Sciatic nerve (tissue), 2 donors: ENCODE measurements around the gene MICU2. TPM values are rescaled to one million over a fixed set of nuclear protein-coding genes. Genes with fewer than 3 reads are reported as not detected.

Experiments
- ATAC-seq: fragments of 200-7000 bp; cut with Tn5 transposase; one replicate; pipeline ENCODE4 v1.9.1; 2020; ENCODE audit warnings: mild to moderate bottlenecking, moderate library complexity
- DNase-seq: peaks from one replicate; pipeline ENCODE4 v3.0.0-alpha.2; 2020; ENCODE audit warnings: low spot score
- intact Hi-C: fragments of 100-400 bp; cut with DNase I; formaldehyde crosslinking; loops from one replicate; pipeline ENCODE4 v1.14.2; 2022
- total RNA-seq: library from RNA; stranded (reverse); fragmentation: NEBNext Ultra II Directional; extraction: Animal tissue kit (Norgen Biotek cat#: 25700); gene quantifications from one replicate; pipeline ENCODE4 v1.2.1, GENCODE V29; 2021
- donor health status: DM: no; HTN: no; CAD: no.
- donor health status: DM: no; HTN: no; CAD: no.

MICU2 gene
- total RNA-seq, 1 donor from 2014 or later, result 32.9 TPM

- peak; percentile 64 for DNase-seq
- ATAC-seq, result no peak
- intact Hi-C loops, result no loop called here
These were observed 145.5 kb downstream of the MICU2 start for GRCh38 chr13:21458451-21458812.

- DNase-seq (no peak), ATAC-seq (no peak)
- intact Hi-C loops, result no loop called here
These were observed 150.4 kb downstream of the MICU2 start for GRCh38 chr13:21453387-21454081.

- intact Hi-C loops, result no loop called here
- no peak for DNase-seq
- ATAC-seq, result no peak
These were observed 153.0 kb downstream of the MICU2 start for GRCh38 chr13:21450936-21451335.

DNA sequence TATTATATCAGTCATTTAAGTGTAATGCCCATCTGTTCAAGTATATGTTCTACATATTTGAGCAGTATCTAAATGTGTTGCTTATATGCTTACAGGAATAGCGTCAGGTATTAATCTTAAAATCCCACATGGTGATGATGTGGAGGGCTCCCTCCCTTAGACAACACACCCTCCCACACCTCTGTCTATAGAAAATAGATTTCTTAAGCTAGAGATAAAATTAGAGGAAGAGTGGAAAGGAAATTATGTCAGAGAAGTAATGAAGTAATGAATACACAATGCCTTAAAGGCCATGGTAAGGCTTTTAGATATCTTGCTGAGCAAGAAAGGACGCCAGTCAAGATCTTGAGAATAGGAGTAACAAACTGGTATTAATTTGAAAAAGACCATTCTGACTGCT lies 157.3 kb downstream of the MICU2 start:
- intact Hi-C loops, result no loop called here
- ATAC-seq (no peak), DNase-seq (no peak)

- no peak for ATAC-seq
- intact Hi-C loops, result no loop called here
- DNase-seq, result no peak
These were observed 158.2 kb downstream of the MICU2 start for GRCh38 chr13:21445759-21446158.

- ATAC-seq (no peak), DNase-seq (no peak)
- intact Hi-C loops, result no loop called here
These were observed 160.8 kb downstream of the MICU2 start for GRCh38 chr13:21443171-21443570.

Other genes starting within 250 kb of the MICU2 start
- gene ZDHHC20, start 144.9 kb downstream of the MICU2 start, total RNA-seq, result 61.2 TPM
- gene FGF9, start 66.9 kb upstream of the MICU2 start, total RNA-seq, result 2.1 TPM